HepG2 (cell line): Measurements from ENCODE around the gene ANXA9. TPM values are rescaled to one million over a fixed set of nuclear protein-coding genes. Genes with fewer than 3 reads are reported as not detected.

Experiments
- ATAC-seq: fragments of 200-7000 bp; cut with Tn5 transposase; 3 replicates; pipeline ENCODE4 v1.9.1; 2020; ENCODE audit warnings: mild to moderate bottlenecking, moderate library complexity
- BruUV-seq: library from RNA; stranded (reverse); fragments of 400-500 nt; replicated peaks from 2 replicates; lab custom pipeline; 2021; lab: Mats Ljungman, UMichigan
- CTCF ChIA-PET: fragments of 300-600 bp; formaldehyde crosslinking; extraction: SDS; loops from one replicate; lab custom pipeline; 2021; ENCODE audit warnings: low total read pairs, inconsistent platforms, low intra/inter-chr PET ratio; lab: Yijun Ruan, JAX
- POLR2A ChIA-PET: fragments of 350-600 bp; sonication (Branson Sonifier 250); formaldehyde crosslinking; loops from one replicate; lab custom pipeline; 2020; ENCODE audit warnings: antibody characterized with exemption, inconsistent platforms; lab: Yijun Ruan, JAX
- DNase-seq: peaks from one replicate; pipeline ENCODE4 v3.0.0-alpha.2; 2015; ENCODE audit warnings: low spot score
- FAIRE-seq: peaks from 3 replicates; lab custom pipeline; 2011; peaks lifted over from hg19 to GRCh38; lab: Jason Lieb, UNC
- H2AFZ ChIP-seq: one replicate; pipeline ENCODE4 v1.6.1; 2011; ENCODE audit warnings: low read length, inconsistent platforms
- H3K27ac ChIP-seq: fragments of 300-600 bp; 3 replicates; pipeline ENCODE4 v1.8.0; 2011; ENCODE audit warnings: mixed run types, mild to moderate bottlenecking, mixed read lengths, low read length, inconsistent platforms; ENCODE audit not compliant: insufficient read depth; ENCODE audit errors: extremely low read length
- H3K27me3 ChIP-seq, 2 experiments: fragments of 200-600 bp in 1 of 2; 2 replicates in 1 of 2; 3 replicates in 1 of 2; pipeline versions ENCODE4 v1.6.0 to v1.8.0; 2011; ENCODE audit warnings: low read length in 2 of 2, mild to moderate bottlenecking in 2 of 2, moderate library complexity in 2 of 2, inconsistent platforms in 1 of 2; ENCODE audit not compliant: insufficient read depth in 2 of 2, control insufficient read depth in 1 of 2
- H3K36me3 ChIP-seq, 2 experiments: fragments of 200-600 bp in 1 of 2; replicated peaks in 1 of 2; 2 replicates in 1 of 2; 3 replicates in 1 of 2; pipeline versions ENCODE4 v1.5.1 to v1.8.0; 2011; ENCODE audit warnings: low read length in 2 of 2, inconsistent platforms in 1 of 2; ENCODE audit not compliant: insufficient read depth in 2 of 2, control insufficient read depth in 1 of 2
- H3K4me1 ChIP-seq: 2 replicates; pipeline ENCODE4 v1.5.1; 2012; ENCODE audit warnings: low read length, inconsistent platforms; ENCODE audit not compliant: insufficient read depth
- H3K4me2 ChIP-seq: 2 replicates; pipeline ENCODE4 v1.6.0; 2011; ENCODE audit warnings: low read depth, low read length, inconsistent platforms
- H3K4me3 ChIP-seq, 3 experiments: fragments of 200-600 bp in 1 of 3; sonication (generic), shearing (Covaris generic) in 1 of 3; replicated peaks in 1 of 3; 2 replicates each; pipeline ENCODE4 v1.5.1; 2011 to 2016; ENCODE audit warnings: low read length in 3 of 3, inconsistent platforms in 2 of 3, low read depth in 2 of 3, mild to moderate bottlenecking in 2 of 3, control low read depth in 1 of 3, mixed read lengths in 1 of 3; ENCODE audit not compliant: insufficient read depth in 1 of 3
- H3K79me2 ChIP-seq: one replicate; pipeline ENCODE4 v1.6.1; 2011; ENCODE audit warnings: low read length, inconsistent platforms; ENCODE audit not compliant: insufficient read depth
- H3K9ac ChIP-seq: 2 replicates; pipeline ENCODE4 v1.6.0; 2011; ENCODE audit warnings: mild to moderate bottlenecking, low read depth, low read length, inconsistent platforms; ENCODE audit not compliant: insufficient read depth
- H3K9me3 ChIP-seq: 2 replicates; pipeline ENCODE4 v1.5.1; 2012; ENCODE audit warnings: mild to moderate bottlenecking, low read length
- H4K20me1 ChIP-seq: 2 replicates; pipeline ENCODE4 v1.6.0; 2011; ENCODE audit warnings: inconsistent platforms, mild to moderate bottlenecking, low read length, moderate library complexity; ENCODE audit not compliant: insufficient read depth
- FOXJ3 ChIP-seq: sonication (generic); formaldehyde crosslinking; IDR thresholded peaks from 2 replicates; pipeline ENCODE4 v1.4.0; 2020; ENCODE audit warnings: missing genetic modification reagents, mild to moderate bottlenecking, borderline replicate concordance
- HNRNPH1 ChIP-seq: fragments of 200-400 bp; formaldehyde crosslinking; optimal IDR thresholded peaks from 2 replicates; pipeline ENCODE3; 2017; ENCODE audit warnings: mild to moderate bottlenecking, low read depth, low read length
- NCOA5 ChIP-seq: sonication (generic); formaldehyde crosslinking; IDR thresholded peaks from 2 replicates; pipeline ENCODE4 v1.4.0; 2020; ENCODE audit warnings: missing genetic modification reagents
- NFYB ChIP-seq: sonication (generic); formaldehyde crosslinking; IDR thresholded peaks from 2 replicates; pipeline ENCODE4 v1.4.0; 2020; ENCODE audit warnings: missing genetic modification reagents
- SAFB2 ChIP-seq: sonication (generic); formaldehyde crosslinking; IDR thresholded peaks from 2 replicates; pipeline ENCODE4 v1.5.1; 2020; ENCODE audit warnings: missing genetic modification reagents, low read depth, mild to moderate bottlenecking, borderline replicate concordance
- SMAD1 ChIP-seq: sonication (generic); formaldehyde crosslinking; IDR thresholded peaks from 2 replicates; pipeline ENCODE4 v1.4.0; 2020; ENCODE audit warnings: missing genetic modification reagents, low read depth, mild to moderate bottlenecking, borderline replicate concordance
- SRSF4 ChIP-seq: fragments of 200-400 bp; formaldehyde crosslinking; IDR thresholded peaks from one replicate; pipeline ENCODE4 v1.6.1; 2018; ENCODE audit warnings: mild to moderate bottlenecking, low read depth, low read length, moderate library complexity; ENCODE audit not compliant: poor library complexity, severe bottlenecking
- ZNF709 ChIP-seq: sonication (generic); formaldehyde crosslinking; IDR thresholded peaks from 2 replicates; pipeline ENCODE4 v1.5.0; 2020; ENCODE audit warnings: mild to moderate bottlenecking, missing genetic modification reagents
- whole genome bisulfite sequencing: methylation state at CpG from one replicate; pipeline ENCODE4 v1.1.6; 2017; ENCODE audit warnings: low lambda C conversion rate; 5-methylcytosine and 5-hydroxymethylcytosine counted together
- in situ Hi-C: cut with HindIII; loops from 2 replicates; pipeline ENCODE4 v1.10.0; 2017; ENCODE audit warnings: low pct_unique_long_range_greater_than_20kb; ENCODE audit not compliant: extremely low pct_ligation_motif_present
- intact Hi-C: fragments of 100-400 bp; cut with micrococcal nuclease; formaldehyde crosslinking; loops from one replicate; pipeline ENCODE4 v1.10.0; 2022; ENCODE audit not compliant: unreplicated experiment
- polyA plus RNA-seq, 8 experiments: library from polyadenylated mRNA; depleted of rRNA in 3 of 8; stranded (reverse) in 7 of 8; unstranded in 1 of 8; fragments of >200 nt; fragmentation: Illumina TruSeq in 4 of 8; extraction: Trizol in 4 of 8; gene quantifications; 2 replicates each; pipeline versions ENCODE4 v1.2.1 to v1.2.3, GENCODE V29; 2011 to 2016; ENCODE audit warnings: low read depth in 4 of 8, missing spikeins in 1 of 8, mixed read lengths in 1 of 8; ENCODE audit not compliant: insufficient read depth in 1 of 8
- total RNA-seq, 5 experiments: library from RNA; depleted of rRNA; stranded (reverse); fragments of >200 nt; fragmentation: Illumina TruSeq; extraction: Trizol; gene quantifications; 2 replicates each; pipeline ENCODE4 v1.2.3, GENCODE V29; 2016; ENCODE audit warnings: low read depth in 1 of 5
- TF ChIP-seq, protein P1 (sequence below): sonication (generic); formaldehyde crosslinking; IDR thresholded peaks from 2 replicates; pipeline ENCODE4 v1.4.0; 2020; ENCODE audit warnings: missing genetic modification reagents
- TF ChIP-seq, protein P2 (sequence below): sonication (generic); formaldehyde crosslinking; conservative IDR thresholded peaks from 2 replicates; pipeline ENCODE4 v1.4.0; 2020; ENCODE audit warnings: missing genetic modification reagents
- TF ChIP-seq, protein P3 (sequence below): sonication (generic); formaldehyde crosslinking; IDR thresholded peaks from 2 replicates; pipeline ENCODE4 v1.4.0; 2020; ENCODE audit warnings: missing genetic modification reagents
- TF ChIP-seq, protein P4 (sequence below): sonication (generic); formaldehyde crosslinking; IDR thresholded peaks from 2 replicates; pipeline ENCODE4 v1.9.0; 2021; ENCODE audit warnings: missing genetic modification reagents, mild to moderate bottlenecking, borderline replicate concordance

ANXA9 gene
- total and polyA plus RNA-seq, 2 of the 13 experiments (the other 11 are each of a cell fraction or from before 2014, with no cell fraction given) = 13.3 to 23.9 TPM

DNA sequence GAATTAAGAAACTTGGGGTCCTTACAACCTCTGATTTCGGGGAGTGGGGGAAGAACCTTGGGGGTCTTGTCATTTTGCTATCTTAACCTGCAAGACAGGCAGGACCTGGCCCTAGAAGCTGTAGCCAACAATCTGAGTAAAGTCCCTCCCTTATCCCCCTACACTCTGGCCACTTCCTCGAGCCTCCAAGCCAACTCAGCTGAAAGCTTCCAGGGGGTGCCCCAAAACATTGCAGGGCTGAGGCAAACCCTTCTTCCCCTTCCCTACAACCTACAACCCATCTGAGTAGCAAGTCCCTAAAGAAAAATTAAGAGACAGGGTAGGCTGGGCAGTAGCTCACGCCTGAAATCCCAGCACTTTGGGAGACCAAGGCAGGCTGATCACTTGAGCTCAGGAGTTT, 12.5 kb upstream of the ANXA9 start (continued):
- TF ChIP-seq, protein P1, sequence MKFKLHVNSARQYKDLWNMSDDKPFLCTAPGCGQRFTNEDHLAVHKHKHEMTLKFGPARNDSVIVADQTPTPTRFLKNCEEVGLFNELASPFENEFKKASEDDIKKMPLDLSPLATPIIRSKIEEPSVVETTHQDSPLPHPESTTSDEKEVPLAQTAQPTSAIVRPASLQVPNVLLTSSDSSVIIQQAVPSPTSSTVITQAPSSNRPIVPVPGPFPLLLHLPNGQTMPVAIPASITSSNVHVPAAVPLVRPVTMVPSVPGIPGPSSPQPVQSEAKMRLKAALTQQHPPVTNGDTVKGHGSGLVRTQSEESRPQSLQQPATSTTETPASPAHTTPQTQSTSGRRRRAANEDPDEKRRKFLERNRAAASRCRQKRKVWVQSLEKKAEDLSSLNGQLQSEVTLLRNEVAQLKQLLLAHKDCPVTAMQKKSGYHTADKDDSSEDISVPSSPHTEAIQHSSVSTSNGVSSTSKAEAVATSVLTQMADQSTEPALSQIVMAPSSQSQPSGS (CRISPR knock-in tag) = no peak
- TF ChIP-seq, protein P2, sequence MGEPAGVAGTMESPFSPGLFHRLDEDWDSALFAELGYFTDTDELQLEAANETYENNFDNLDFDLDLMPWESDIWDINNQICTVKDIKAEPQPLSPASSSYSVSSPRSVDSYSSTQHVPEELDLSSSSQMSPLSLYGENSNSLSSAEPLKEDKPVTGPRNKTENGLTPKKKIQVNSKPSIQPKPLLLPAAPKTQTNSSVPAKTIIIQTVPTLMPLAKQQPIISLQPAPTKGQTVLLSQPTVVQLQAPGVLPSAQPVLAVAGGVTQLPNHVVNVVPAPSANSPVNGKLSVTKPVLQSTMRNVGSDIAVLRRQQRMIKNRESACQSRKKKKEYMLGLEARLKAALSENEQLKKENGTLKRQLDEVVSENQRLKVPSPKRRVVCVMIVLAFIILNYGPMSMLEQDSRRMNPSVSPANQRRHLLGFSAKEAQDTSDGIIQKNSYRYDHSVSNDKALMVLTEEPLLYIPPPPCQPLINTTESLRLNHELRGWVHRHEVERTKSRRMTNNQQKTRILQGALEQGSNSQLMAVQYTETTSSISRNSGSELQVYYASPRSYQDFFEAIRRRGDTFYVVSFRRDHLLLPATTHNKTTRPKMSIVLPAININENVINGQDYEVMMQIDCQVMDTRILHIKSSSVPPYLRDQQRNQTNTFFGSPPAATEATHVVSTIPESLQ = no peak
- TF ChIP-seq NFYB (CRISPR knock-in tag) (no peak), SRSF4 (no peak)

DNA sequence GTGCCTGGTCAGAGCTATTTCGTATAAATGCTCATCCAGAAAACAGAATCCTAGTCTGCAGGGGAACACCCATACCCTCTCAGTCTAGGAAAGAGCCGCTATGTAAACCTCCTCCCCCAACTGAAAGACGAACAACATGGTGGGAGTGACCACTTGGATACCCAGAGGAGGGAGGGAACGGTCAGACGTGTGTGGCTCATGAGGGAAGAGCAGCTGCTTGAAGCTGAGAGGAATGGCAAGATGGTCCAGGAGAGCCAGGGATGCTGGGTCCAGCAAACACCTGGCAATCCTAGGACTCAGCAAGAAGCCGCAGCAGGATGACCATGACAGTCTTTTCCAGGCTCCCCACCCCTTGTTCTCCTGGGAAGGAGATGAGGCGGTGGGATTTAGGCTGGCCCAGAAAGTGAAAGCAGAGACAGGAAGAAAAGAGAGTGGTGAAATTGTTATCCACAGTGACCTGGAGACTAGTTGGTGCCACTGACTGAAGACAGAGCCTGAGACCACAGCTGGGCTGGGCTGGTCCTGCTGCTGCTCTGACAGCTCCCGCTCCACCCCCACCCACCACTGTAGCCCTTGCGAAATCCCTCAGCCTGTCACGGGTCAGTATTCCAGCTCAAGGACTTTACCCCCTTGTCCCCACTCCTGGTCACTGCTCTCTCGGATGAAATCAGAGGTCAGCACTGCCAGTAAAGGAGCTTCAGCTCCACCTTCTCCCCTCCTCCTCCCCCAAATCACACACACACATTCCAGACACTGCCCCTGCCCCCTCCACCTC, 11.1 kb upstream of the ANXA9 start:
- Histone ChIP-seq H4K20me1 (peaks cover 26% of the 10 kb centered on the region), H3K9ac (peak overlapping the region; percentile 97), H3K36me3 (peaks cover 22 to 34% of the 10 kb centered on the region in 2 experiments), H3K79me2 (peaks cover 63% of the 10 kb centered on the region), H3K4me3 (peak overlapping the region; percentile 35 to 89 (median 42)), H3K4me1 (peaks cover 56% of the 10 kb centered on the region), H3K27ac (peak overlapping the region; percentile 96), H3K27me3 (no peaks in the 10 kb centered on the region; a peak in 1 of 5 replicates), H2AFZ (no peak overlapping the region), H3K4me2 (peak overlapping the region; percentile 98), H3K9me3 (no peaks in the 10 kb centered on the region)
- ATAC-seq = peak; percentile 73
- peak; percentile 97 for DNase-seq
- intact Hi-C loops (loop anchor here (5.0 kb wide), 1 partner anchor 36 kb away; the partner anchor contains the start of genes MINDY1 and PRUNE1), in situ Hi-C loops (no loop called here)
- ChIA-PET POLR2A (interaction anchor here (0.6 to 10.3 kb wide), 20 partner anchors 8 to 423 kb away, joined by 3 to 114 read pairs (median 5); partner anchors contain the start of genes ANXA9, ENSA, MINDY1 and SETDB1), CTCF (interaction anchor here (2.5 kb wide), 1 partner anchor 10 kb away, joined by 18 read pairs; the partner anchor contains the start of gene ANXA9)
- WGBS = 22% methylated on average over 10 of the region's 11 CpGs
- peak; percentile 99 for FAIRE-seq
- no TSS peak for BruUV-seq
- TF ChIP-seq NCOA5 (CRISPR knock-in tag) (no peak), HNRNPH1 (no peak), ZNF709 (CRISPR knock-in tag) (no peak), SMAD1 (CRISPR knock-in tag) (0 out of 2 replicates have a peak, but pooled peaks have one; percentile 22), SAFB2 (CRISPR knock-in tag) (peak; percentile 69; the same call in 1 of the 2 replicates), FOXJ3 (CRISPR knock-in tag) (no peak)
- TF ChIP-seq, protein P3, sequence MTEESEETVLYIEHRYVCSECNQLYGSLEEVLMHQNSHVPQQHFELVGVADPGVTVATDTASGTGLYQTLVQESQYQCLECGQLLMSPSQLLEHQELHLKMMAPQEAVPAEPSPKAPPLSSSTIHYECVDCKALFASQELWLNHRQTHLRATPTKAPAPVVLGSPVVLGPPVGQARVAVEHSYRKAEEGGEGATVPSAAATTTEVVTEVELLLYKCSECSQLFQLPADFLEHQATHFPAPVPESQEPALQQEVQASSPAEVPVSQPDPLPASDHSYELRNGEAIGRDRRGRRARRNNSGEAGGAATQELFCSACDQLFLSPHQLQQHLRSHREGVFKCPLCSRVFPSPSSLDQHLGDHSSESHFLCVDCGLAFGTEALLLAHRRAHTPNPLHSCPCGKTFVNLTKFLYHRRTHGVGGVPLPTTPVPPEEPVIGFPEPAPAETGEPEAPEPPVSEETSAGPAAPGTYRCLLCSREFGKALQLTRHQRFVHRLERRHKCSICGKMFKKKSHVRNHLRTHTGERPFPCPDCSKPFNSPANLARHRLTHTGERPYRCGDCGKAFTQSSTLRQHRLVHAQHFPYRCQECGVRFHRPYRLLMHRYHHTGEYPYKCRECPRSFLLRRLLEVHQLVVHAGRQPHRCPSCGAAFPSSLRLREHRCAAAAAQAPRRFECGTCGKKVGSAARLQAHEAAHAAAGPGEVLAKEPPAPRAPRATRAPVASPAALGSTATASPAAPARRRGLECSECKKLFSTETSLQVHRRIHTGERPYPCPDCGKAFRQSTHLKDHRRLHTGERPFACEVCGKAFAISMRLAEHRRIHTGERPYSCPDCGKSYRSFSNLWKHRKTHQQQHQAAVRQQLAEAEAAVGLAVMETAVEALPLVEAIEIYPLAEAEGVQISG = peak; percentile 81
- TF ChIP-seq, protein P4, sequence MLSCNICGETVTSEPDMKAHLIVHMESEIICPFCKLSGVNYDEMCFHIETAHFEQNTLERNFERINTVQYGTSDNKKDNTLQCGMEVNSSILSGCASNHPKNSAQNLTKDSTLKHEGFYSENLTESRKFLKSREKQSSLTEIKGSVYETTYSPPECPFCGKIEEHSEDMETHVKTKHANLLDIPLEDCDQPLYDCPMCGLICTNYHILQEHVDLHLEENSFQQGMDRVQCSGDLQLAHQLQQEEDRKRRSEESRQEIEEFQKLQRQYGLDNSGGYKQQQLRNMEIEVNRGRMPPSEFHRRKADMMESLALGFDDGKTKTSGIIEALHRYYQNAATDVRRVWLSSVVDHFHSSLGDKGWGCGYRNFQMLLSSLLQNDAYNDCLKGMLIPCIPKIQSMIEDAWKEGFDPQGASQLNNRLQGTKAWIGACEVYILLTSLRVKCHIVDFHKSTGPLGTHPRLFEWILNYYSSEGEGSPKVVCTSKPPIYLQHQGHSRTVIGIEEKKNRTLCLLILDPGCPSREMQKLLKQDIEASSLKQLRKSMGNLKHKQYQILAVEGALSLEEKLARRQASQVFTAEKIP (CRISPR knock-in tag) = no peak
